ENCODE measurements around the gene TAF1C. TPM values are rescaled to one million over a fixed set of nuclear protein-coding genes. Genes with fewer than 3 reads are reported as not detected.

TAF1C gene
- total and polyA plus RNA-seq, 10 of the 15 experiments (the other 5 are each of a cell fraction or from before 2014, with no cell fraction given): 0.98 to 40.1 (median 15.4) TPM

- ChIA-PET POLR2A (interaction anchor here (0.9 kb wide), 1 partner anchor 28 kb away, joined by 5 read pairs; no protein-coding TSS in a partner anchor), CTCF (interaction anchor here (2.4 kb wide), 1 partner anchor 363 kb away, joined by 8 read pairs; no protein-coding TSS in a partner anchor), SMC1A (ENCODE audit: uncharacterized antibody, unreplicated experiment) (no interaction called here), RAD21 (ENCODE audit: unreplicated experiment) (interaction anchor here (0.7 kb wide), 1 partner anchor 10 kb away, joined by 3 read pairs; no protein-coding TSS in a partner anchor)
- TF ChIP-seq POLR2A (IDR thresholded peaks at IDR 0.05; ENCODE audit: low read depth, low read length) (no peak), SIN3A (IDR thresholded peaks at IDR 0.05; ENCODE audit: low read depth, low read length) (no peak)
- intact Hi-C loops (cut with micrococcal nuclease; ENCODE audit: unreplicated experiment) (loop anchor here (2.0 kb wide), 1 partner anchor 27 kb away; the partner anchor contains the start of gene MBTPS1), in situ Hi-C loops (cut with MboI) (loop anchor here (5.0 kb wide), 1 partner anchor 56 kb away; no protein-coding TSS in a partner anchor)
- WGBS (ENCODE audit: insufficient coverage, insufficient replicate concordance, low lambda C conversion rate, missing lambda C conversion rate): 63% methylated on average over 10 of the region's 13 CpGs
- no peak for DNase-seq (ENCODE audit: low read depth, low spot score)
- Histone ChIP-seq H3K4me2 (ENCODE audit: control insufficient read depth, insufficient read depth) (peak overlapping the region; percentile 91), H3K9me3 (replicated peaks; ENCODE audit: control insufficient read depth, insufficient read depth, low read length) (no peaks in the 10 kb centered on the region), H3K79me2 (ENCODE audit: control insufficient read depth, insufficient read depth, low read length) (peaks cover 1% of the 10 kb centered on the region), H3K4me3 (peak overlapping the region; percentile 91), H3K36me3 (ENCODE audit: control insufficient read depth in 2 of 2, insufficient read depth in 2 of 2, low read length in 1 of 2) (no peaks in the 10 kb centered on the region), H2AFZ (ENCODE audit: control insufficient read depth, low read depth, low read length) (peak overlapping the region; percentile 80; the same call in 1 of the 2 replicates), H3K9ac (ENCODE audit: control insufficient read depth, insufficient read depth, low read length) (no peak overlapping the region), H4K20me1 (ENCODE audit: control insufficient read depth, insufficient read depth) (no peaks in the 10 kb centered on the region), H3K4me1 (ENCODE audit: control insufficient read depth, insufficient read depth, low read length) (peaks cover 9% of the 10 kb centered on the region), H3K27ac (ENCODE audit: control insufficient read depth, insufficient read depth) (no peak overlapping the region), H3K27me3 (replicated peaks in 1 of 2; ENCODE audit: control insufficient read depth in 2 of 2, insufficient read depth in 2 of 2, low read length in 1 of 2) (no peaks in the 10 kb centered on the region)
- no peak for FAIRE-seq
- ATAC-seq: no peak
- BruUV-seq (replicated peaks): no TSS peak
Observed at GRCh38 chr16:84143784-84144199, 43.1 kb downstream of the TAF1C start.

GRCh38 chr16:84143081-84143480, 43.8 kb downstream of the TAF1C start:
- BruUV-seq (replicated peaks): no TSS peak
- Histone ChIP-seq H3K27ac (ENCODE audit: control insufficient read depth, insufficient read depth) (no peak overlapping the region), H3K9ac (ENCODE audit: control insufficient read depth, insufficient read depth, low read length) (no peak overlapping the region), H3K9me3 (replicated peaks; ENCODE audit: control insufficient read depth, insufficient read depth, low read length) (no peaks in the 10 kb centered on the region), H4K20me1 (ENCODE audit: control insufficient read depth, insufficient read depth) (no peaks in the 10 kb centered on the region), H3K36me3 (ENCODE audit: control insufficient read depth in 2 of 2, insufficient read depth in 2 of 2, low read length in 1 of 2) (no peaks in the 10 kb centered on the region), H3K4me2 (ENCODE audit: control insufficient read depth, insufficient read depth) (no peak overlapping the region), H3K79me2 (ENCODE audit: control insufficient read depth, insufficient read depth, low read length) (peaks cover 1% of the 10 kb centered on the region), H3K4me1 (ENCODE audit: control insufficient read depth, insufficient read depth, low read length) (peaks cover 11% of the 10 kb centered on the region), H2AFZ (ENCODE audit: control insufficient read depth, low read depth, low read length) (no peak overlapping the region), H3K4me3 (no peak overlapping the region), H3K27me3 (replicated peaks in 1 of 2; ENCODE audit: control insufficient read depth in 2 of 2, insufficient read depth in 2 of 2, low read length in 1 of 2) (no peaks in the 10 kb centered on the region)
- ChIA-PET CTCF (interaction anchor here (1.4 to 1.7 kb wide), 2 partner anchors 44 to 46 kb away, joined by 3 to 5 read pairs; partner anchors contain the start of gene TAF1C), POLR2A (no interaction called here), RAD21 (ENCODE audit: unreplicated experiment) (no interaction called here), SMC1A (ENCODE audit: uncharacterized antibody, unreplicated experiment) (interaction anchor here (0.7 kb wide), 2 partner anchors 11 to 19 kb away, joined by 3 read pairs; no protein-coding TSS in a partner anchor)
- in situ Hi-C loops (cut with MboI) (loop anchor here (5.0 kb wide), 1 partner anchor 56 kb away; no protein-coding TSS in a partner anchor), intact Hi-C loops (cut with micrococcal nuclease; ENCODE audit: unreplicated experiment) (no loop called here)
- FAIRE-seq (no peak), DNase-seq (ENCODE audit: low read depth, low spot score) (no peak), ATAC-seq (no peak)
- WGBS (ENCODE audit: insufficient coverage, insufficient replicate concordance, low lambda C conversion rate, missing lambda C conversion rate): 100% methylated on average over 1 of the region's 1 CpG
- TF ChIP-seq JUND (IDR thresholded peaks at IDR 0.05; ENCODE audit: low read depth, low read length): no peak
- TF ChIP-seq EZH2 (IDR thresholded peaks at IDR 0.05; ENCODE audit: borderline replicate concordance, control insufficient read depth, low read depth, low read length): no peak
- TF ChIP-seq WRNIP1 (IDR thresholded peaks at IDR 0.05; ENCODE audit: borderline replicate concordance, low read depth, low read length): no peak
- no peak for TF ChIP-seq ZNF687 (IDR thresholded peaks at IDR 0.05)
- TF ChIP-seq, protein P1, sequence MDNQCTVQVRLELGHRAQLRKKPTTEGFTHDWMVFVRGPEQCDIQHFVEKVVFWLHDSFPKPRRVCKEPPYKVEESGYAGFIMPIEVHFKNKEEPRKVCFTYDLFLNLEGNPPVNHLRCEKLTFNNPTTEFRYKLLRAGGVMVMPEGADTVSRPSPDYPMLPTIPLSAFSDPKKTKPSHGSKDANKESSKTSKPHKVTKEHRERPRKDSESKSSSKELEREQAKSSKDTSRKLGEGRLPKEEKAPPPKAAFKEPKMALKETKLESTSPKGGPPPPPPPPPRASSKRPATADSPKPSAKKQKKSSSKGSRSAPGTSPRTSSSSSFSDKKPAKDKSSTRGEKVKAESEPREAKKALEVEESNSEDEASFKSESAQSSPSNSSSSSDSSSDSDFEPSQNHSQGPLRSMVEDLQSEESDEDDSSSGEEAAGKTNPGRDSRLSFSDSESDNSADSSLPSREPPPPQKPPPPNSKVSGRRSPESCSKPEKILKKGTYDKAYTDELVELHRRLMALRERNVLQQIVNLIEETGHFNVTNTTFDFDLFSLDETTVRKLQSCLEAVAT (IDR thresholded peaks at IDR 0.05): no peak
- TF ChIP-seq, protein P2, sequence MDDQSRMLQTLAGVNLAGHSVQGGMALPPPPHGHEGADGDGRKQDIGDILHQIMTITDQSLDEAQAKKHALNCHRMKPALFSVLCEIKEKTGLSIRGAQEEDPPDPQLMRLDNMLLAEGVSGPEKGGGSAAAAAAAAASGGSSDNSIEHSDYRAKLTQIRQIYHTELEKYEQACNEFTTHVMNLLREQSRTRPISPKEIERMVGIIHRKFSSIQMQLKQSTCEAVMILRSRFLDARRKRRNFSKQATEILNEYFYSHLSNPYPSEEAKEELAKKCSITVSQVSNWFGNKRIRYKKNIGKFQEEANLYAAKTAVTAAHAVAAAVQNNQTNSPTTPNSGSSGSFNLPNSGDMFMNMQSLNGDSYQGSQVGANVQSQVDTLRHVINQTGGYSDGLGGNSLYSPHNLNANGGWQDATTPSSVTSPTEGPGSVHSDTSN (IDR thresholded peaks at IDR 0.05; ENCODE audit: insufficient replicate concordance, low read depth, low read length): no peak
- no peak for TF ChIP-seq CBX3 (IDR thresholded peaks at IDR 0.05; ENCODE audit: borderline replicate concordance, low read depth)
- TF ChIP-seq RCOR1 (conservative IDR thresholded peaks at IDR 0.05; ENCODE audit: low read depth, low read length): no peak
